Choroid plexus epithelial cell (primary cell): ENCODE data around the gene CLIP2.
A peak's percentile ranks its signal among the peaks of the same experiment; 100 is the strongest.

Source experiments
- DNase-seq: peaks from one replicate; pipeline ENCODE4 v3.0.0-alpha.2; 2010; ENCODE audit warnings: low read depth
- H3K4me3 ChIP-seq: 2 replicates; pipeline ENCODE4 v1.5.1; 2011; ENCODE audit warnings: low read depth, mild to moderate bottlenecking, control low read depth, low read length, moderate library complexity
- CTCF ChIP-seq: conservative IDR thresholded peaks from 2 replicates; pipeline ENCODE4 v1.5.1; 2011; ENCODE audit warnings: low read depth, mild to moderate bottlenecking, control low read depth, inconsistent platforms, low read length, moderate library complexity

CLIP2 gene

GRCh38 chr7:74286131-74286530 is 3.1 kb upstream of the CLIP2 start:
- DNase-seq, result no peak
- no peak for TF ChIP-seq CTCF
- no peak overlapping the region for H3K4me3 ChIP-seq

GRCh38 chr7:74287303-74288033 is 1.7 kb upstream of the CLIP2 start:
- no peak for DNase-seq
- TF ChIP-seq CTCF, result no peak

GRCh38 chr7:74288034-74288881 is 949 bp upstream of the CLIP2 start:
- no peak for TF ChIP-seq CTCF
- peak overlapping the region; percentile 57 for H3K4me3 ChIP-seq
- DNase-seq, result no peak

More at GRCh38 chr7:74287303-74288033, 1.7 kb upstream of the CLIP2 start:
- H3K4me3 ChIP-seq, result no peak overlapping the region

- DNase-seq, result no peak
- peak overlapping the region; percentile 72 for H3K4me3 ChIP-seq
- TF ChIP-seq CTCF, result no peak
Measured at GRCh38 chr7:74289659-74290552, 699 bp downstream of the CLIP2 start.

- no peak for TF ChIP-seq CTCF
- DNase-seq, result no peak
- H3K4me3 ChIP-seq, result peak overlapping the region; percentile 72
Measured at GRCh38 chr7:74290553-74290950, 1.3 kb downstream of the CLIP2 start.

- peak overlapping the region; percentile 72 for H3K4me3 ChIP-seq
- no peak for TF ChIP-seq CTCF
- no peak for DNase-seq
Measured at GRCh38 chr7:74290981-74291441, 1.8 kb downstream of the CLIP2 start.
